ELF-1 (cell line): Measurements from ENCODE around the gene MIOX.

Experiments used
- DNase-seq: peaks from one replicate; pipeline ENCODE4 v3.0.0-alpha.2; 2016; ENCODE audit warnings: low read depth, low spot score

The MIOX gene

DNA sequence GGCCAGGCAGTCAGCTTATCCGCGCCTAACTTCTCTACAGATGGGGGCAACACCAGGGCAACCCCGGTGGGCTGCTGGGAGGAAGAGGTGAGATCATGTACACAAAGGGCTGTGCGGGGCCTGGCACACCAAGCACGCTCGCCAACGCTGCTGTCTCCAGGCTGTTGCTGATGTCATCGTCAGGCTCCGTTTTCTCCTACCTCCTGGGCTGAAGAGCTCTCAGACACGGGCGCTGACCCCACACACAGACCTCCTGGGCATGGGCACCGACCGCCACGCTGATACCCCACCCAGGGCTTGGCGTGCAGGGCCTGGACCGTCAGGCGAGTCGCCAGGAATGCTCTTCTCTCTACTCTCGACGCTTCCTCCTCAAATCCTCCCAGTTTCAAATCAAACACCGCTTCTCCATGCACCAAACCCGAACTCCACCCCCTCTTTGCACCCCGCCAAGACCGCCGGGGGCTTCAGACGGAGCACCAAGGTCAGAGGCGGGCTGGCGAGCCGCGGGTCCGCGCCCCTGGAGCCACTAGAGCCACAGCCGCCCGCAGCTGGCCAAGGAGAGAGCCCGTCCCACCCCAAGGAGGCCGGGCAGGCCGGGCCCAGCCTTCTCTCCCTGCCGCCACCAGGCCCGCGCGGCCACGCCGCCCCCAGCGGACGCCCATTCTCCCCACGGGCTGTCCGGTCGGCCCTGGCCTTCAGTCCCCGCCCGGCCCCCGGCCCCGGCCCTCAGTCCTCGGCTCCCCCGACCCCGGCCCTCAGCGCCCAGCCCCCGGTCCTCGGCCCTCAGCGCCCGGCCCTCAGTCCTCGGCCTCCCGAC lies 12.6 kb upstream of the MIOX start:
- peak; percentile 47 for DNase-seq

GRCh38 chr22:50474710-50475651 lies 11.7 kb upstream of the MIOX start, which contains the start of gene SBF1:
Gene SBF1 (minus strand): TSS chr22:50475035. CDS start chr22:50474840, 195 bp downstream.
- DNase-seq = peak; percentile 93

- no peak for DNase-seq
Measured at GRCh38 chr22:50475652-50476002, 11.0 kb upstream of the MIOX start.

DNA sequence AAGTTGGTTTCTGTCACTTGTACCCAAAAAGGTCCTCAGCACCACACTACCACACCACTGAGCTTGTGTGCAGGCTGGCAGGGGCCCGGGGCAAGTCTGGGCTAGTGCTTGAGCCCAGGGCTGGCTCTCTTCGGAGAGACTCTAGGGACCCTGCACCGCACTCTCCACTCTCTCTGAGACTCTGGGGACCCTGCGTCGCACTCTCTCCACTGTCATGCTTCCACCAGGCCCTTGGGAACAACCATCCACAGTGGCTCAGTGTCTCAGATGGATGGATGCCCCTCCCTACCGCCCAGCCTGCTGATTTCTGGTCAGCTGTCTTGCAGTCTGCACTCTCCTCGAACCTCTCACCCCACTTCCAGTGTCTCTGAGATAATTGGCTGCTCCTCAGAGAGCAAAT lies 9.8 kb upstream of the MIOX start:
- no peak for DNase-seq

GRCh38 chr22:50477923-50478322 lies 8.7 kb upstream of the MIOX start:
- peak; percentile 58 for DNase-seq

DNA sequence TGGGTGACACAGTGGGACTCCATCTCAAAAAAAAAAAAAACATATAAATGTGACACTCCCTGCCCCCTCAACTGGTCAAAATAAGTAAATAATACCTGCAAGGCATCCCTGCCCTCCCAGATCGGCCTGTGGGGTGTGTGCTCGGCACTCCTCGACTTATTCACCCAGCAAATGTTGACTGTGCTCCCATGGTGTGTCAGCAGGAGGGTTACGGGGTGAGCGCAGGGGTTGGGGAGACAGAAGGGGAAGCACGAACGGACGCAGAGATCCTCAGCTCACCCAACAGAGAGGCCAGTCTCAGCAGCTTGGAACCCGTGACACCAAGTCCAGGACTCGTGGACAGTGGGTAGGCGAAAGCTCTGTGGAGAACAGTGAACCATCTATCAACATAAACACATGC lies 6.9 kb upstream of the MIOX start:
- DNase-seq = no peak

DNA sequence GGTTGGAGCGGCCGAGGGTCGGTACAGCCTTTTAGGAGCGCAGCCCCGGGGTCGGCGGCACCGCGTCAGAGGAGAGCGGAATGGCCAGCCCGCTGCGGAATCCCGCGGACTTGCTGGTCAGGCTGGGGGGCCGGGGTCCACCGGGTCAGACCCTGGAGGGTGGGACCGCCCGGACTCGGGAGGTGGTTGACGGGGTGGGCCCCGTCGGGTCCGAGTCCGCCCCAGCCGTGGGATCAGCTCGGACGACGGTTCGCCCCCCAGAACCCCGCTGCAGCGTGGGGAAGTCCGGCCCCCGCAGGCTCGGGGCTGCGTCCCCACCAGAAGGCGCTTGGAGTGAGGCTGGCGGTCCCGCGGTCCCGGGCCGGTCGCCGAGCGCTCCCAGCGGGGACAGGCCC lies 5.6 kb upstream of the MIOX start:
- no peak for DNase-seq

- DNase-seq = peak; percentile 65
Measured at GRCh38 chr22:50481440-50482106, 5.1 kb upstream of the MIOX start, which contains the start of gene ADM2. Gene ADM2 (plus strand): TSS chr22:50481543. CDS start chr22:50481848, 305 bp downstream.

GRCh38 chr22:50482107-50483074 lies 4.3 kb upstream of the MIOX start:
- no peak for DNase-seq

DNA sequence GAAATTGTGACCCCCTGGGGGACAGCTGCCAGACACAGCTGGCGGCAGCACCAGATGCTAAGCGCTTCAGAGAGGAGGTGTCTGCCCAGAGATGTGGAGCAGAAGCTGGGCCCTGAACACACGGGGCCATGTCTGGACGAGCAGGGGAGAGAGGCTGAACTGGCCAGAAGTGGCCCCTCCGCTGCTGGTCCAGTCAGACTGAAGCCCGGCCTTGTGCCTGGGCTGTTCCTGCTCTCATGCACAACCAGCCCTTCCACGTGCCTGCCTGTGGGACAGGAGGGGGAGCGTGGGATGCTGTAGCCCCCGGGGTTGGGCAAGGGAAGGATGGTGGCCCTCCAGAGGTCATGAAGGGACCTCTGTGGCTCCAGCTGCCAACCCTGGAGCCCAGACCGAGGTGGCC lies 3.6 kb upstream of the MIOX start:
- DNase-seq = no peak

- DNase-seq = no peak
Measured at GRCh38 chr22:50483556-50483955, 3.1 kb upstream of the MIOX start.

DNA sequence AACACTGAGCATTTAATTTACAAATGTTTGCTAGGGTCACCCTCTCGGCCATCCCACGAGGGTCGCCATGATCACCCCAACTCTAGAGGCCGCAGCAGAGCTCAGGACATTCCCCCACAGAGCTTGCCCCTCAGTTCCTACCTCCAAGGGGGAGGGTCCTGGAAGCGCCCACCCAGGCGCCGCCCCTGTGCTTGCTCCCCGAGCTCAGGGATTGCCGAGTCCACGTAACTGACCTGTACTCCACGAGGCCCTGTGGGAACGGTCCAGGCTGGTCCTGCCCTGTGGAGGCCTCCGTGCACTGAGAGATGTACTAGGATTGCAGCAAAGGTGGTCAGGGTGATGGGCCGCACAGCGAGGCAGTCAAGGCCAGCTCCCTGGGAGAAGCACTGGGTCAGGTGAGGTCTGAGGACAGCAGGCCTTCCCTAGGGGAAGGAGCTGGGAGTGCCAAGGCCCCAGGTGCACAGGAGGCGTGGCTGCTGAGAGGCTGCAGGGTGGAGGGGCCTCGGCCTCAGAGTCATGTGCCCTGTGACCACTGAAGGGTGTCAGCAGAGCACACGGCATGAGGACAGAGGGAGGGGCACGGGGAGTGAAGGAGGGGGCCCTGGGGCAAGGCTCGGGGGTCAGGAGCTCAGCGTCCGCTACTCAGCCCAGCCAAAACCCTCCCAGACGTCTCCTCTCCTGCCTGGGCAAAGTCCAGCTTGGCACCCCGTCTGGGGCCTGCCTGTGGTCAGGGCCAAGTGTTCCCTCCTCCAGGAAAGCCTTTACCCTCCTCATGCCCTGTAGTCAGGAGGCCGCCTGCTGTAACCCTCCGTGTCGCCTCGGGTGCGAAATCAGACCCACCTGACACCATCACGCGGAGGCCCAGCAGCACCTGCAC lies 2.4 kb upstream of the MIOX start:
- DNase-seq = no peak

DNA sequence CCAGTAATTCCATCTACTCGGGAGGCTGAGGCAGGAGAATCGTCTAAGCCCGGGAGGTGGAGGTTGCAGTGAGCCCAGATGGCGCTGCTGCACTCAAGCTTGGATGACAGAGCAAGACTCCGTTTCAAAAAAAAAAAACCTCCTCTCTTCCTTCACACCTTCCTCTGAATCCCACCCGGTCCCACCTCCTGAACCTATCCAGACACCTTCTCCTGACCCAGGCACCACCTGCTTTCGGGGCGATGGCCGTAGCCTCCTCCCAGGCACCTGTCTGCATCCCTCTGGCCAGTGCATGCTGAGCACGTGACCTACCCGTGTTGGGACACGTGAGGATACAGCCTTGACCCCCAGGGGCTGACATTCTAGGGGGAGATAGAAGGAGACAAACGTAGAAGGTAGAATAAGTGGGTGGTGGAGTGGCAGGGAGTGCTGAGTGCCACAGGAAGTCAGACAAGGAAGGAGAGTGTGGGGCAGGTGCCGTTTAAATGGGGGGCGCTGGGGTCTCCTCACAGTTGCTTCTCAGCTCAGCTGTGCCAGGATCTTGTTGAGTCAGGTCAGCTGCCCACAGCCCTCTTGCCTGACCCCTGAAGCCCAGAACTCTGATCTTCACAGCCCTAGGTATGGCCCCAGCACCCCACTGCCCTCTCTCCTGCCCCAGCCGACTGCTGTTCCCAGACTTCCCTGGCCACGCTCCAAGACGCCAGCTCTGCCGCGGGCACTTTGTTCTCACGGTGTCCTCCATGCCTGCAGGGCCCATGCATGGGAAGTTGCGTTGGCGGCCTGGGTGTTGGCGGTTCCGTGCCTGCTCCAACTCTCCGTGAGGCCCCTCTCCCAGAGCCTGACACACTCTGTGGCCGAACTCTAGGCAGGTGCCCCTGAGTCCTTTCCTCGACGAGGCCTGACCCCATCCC lies 1.2 kb upstream of the MIOX start:
- DNase-seq = no peak

DNA sequence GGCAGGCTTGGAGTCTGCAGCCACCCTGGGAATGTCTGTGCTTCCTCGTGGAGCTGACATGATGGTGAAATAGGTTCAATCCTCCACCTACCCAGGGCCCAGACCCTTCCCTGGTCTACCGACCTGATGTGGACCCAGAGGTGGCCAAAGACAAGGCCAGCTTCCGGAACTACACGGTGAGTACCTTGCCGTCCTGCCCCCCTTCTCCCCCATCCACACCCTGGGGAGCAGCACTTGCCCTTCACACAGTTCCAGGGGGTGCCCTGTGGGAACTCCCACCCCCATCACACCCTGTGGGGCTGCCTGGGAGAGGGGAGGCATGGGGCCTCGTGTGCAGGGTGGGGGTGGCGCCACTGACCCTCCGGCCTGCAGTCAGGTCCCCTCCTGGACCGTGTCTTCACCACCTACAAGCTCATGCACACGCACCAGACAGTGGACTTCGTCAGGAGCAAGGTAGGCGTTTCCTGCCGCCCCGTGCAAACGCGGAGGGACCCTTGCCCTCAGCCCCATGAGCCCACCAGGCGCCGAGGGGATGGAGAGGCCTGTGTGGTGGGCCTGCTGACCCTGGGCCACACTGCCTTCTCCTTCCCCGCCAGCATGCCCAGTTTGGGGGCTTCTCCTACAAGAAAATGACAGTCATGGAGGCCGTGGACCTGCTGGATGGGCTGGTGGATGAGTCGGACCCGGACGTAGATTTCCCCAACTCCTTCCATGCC lies 789 bp downstream of the MIOX start:
- DNase-seq = no peak

GRCh38 chr22:50488006-50488677 lies 1.5 kb downstream of the MIOX start:
- DNase-seq = no peak

DNA sequence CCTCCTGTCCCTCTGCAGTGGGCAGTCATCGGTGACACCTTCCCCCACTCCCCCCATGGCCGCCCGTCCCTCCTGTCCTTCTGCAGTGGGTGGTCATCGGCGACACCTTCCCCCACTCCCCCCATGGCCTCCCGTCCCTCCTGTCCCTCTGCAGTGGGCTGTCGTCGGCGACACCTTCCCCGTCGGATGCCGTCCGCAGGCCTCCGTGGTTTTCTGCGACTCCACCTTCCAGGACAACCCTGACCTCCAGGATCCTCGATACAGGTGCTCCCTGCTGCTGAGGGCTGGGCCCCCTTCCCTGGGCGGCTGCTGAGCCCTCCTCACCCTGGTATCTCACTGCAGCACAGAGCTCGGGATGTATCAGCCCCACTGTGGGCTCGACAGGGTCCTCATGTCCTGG lies 2.2 kb downstream of the MIOX start:
- no peak for DNase-seq
